ENCODE data around the gene TSNAX.

TSNAX gene

GRCh38 chr1:231519166-231519565 lies 9.3 kb upstream of the TSNAX start:
- DNase-seq: no peak

GRCh38 chr1:231522038-231522437 lies 6.4 kb upstream of the TSNAX start:
- DNase-seq: no peak

GRCh38 chr1:231522931-231523642 lies 5.4 kb upstream of the TSNAX start:
- no peak for DNase-seq

- no peak for DNase-seq
Measured at GRCh38 chr1:231523816-231524215, 4.7 kb upstream of the TSNAX start.

- no peak for DNase-seq
Measured at GRCh38 chr1:231526536-231526935, 1.9 kb upstream of the TSNAX start.

- no peak for DNase-seq
Measured at GRCh38 chr1:231527586-231528171, 790 bp upstream of the TSNAX start.

- no peak for DNase-seq
Measured at GRCh38 chr1:231533240-231533639, 4.8 kb downstream of the TSNAX start.

- DNase-seq: no peak
Measured at GRCh38 chr1:231534703-231535159, 6.3 kb downstream of the TSNAX start.

GRCh38 chr1:231536099-231536498 lies 7.6 kb downstream of the TSNAX start:
- no peak for DNase-seq

GRCh38 chr1:231540847-231541246 lies 12.4 kb downstream of the TSNAX start:
- no peak for DNase-seq

- DNase-seq: no peak
Measured at GRCh38 chr1:231541842-231542241, 13.4 kb downstream of the TSNAX start.

GRCh38 chr1:231544943-231545592 lies 16.6 kb downstream of the TSNAX start:
- DNase-seq: no peak

- DNase-seq: no peak
Measured at GRCh38 chr1:231546693-231547092, 18.2 kb downstream of the TSNAX start.

- no peak for DNase-seq
Measured at GRCh38 chr1:231549733-231550447, 21.4 kb downstream of the TSNAX start.

GRCh38 chr1:231550448-231550781 lies 21.9 kb downstream of the TSNAX start:
- DNase-seq: no peak

- no peak for DNase-seq
Measured at GRCh38 chr1:231553320-231553719, 24.9 kb downstream of the TSNAX start.

GRCh38 chr1:231554969-231555368 lies 26.5 kb downstream of the TSNAX start:
- DNase-seq: no peak

GRCh38 chr1:231557411-231557810 lies 28.9 kb downstream of the TSNAX start:
- DNase-seq: no peak

GRCh38 chr1:231557898-231558707 lies 29.6 kb downstream of the TSNAX start:
- DNase-seq: no peak

- no peak for DNase-seq
Measured at GRCh38 chr1:231558708-231559185, 30.3 kb downstream of the TSNAX start.

- no peak for DNase-seq
Measured at GRCh38 chr1:231561647-231562383, 33.3 kb downstream of the TSNAX start.

GRCh38 chr1:231563247-231563646 lies 34.8 kb downstream of the TSNAX start:
- no peak for DNase-seq

All from KG1 (cell line).